HEK293T (cell line): ENCODE results near the gene OGFOD2.

Source experiments
- FOXA1 ChIP-seq: fragments of 450-650 bp; IDR thresholded peaks from 2 replicates; pipeline ENCODE4 v1.6.1; 2016; ENCODE audit warnings: mild to moderate bottlenecking
- FOXM1 ChIP-seq: fragments of 450-650 bp; IDR thresholded peaks from 2 replicates; pipeline ENCODE4 v1.6.1; 2017; ENCODE audit warnings: mild to moderate bottlenecking, borderline replicate concordance

DNA sequence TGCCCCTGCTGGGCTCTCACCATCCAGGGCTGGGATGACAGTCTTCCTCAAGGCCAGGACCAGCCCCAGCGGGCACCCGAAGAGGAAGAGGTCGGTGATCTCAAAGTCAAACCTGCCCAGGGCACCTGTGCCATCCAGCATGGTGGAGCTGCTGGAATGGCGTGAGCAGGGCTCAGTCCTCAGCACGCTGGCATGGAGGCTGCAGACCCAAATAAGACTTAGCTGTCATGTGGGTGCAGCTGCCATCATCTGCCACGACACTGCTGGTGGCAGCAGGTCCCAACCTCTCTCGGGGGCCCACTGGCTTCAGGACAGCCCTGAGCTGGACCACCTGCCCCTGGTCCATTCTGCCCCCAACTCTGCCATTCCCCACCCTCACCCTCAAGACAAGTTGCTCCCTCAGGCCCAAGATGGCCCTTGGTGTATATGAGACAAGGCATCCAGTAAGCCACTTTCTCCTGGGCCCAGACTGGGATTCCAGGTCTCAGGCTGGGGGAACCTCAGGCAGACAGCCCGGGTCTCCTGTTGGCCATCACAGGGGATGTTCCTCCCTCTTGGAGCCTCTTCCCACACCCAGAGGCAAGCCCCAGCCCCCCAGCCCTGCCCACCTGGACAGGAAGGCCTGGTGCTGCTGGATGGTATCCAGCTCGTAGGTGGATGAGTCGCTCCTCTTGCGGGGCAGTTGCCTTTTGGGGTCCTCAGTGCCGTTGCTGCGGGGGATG is 19.9 kb downstream of the OGFOD2 start:
- TF ChIP-seq FOXA1 (no peak), FOXM1 (no peak)
